ENCODE results near the gene COL18A1. TPM values are rescaled to one million over a fixed set of nuclear protein-coding genes. Genes with fewer than 3 reads are reported as not detected.

COL18A1 gene
- polyA plus RNA-seq, 1 donor (not counting 4 experiments of a cell fraction or from before 2014, with no cell fraction given), result 13.0 TPM

DNA sequence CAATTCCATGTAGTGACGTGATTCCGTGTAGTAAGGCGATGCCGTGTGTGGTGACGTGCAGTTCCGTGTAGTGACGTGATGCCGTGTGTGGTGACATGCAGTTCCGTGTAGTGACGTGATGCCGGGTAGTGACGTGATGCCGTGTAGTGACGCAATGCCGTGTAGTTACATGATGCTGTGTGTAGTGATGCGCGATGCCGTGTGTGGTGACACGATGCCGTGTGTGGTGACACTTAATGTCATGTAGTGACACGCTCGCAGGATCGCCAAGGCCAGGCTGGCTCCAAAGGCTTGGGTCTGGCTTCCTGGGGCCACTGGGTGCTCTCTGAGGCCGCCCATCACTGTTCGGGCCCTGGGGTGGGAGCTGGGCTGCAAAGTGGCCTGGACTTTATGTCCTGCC, 14.2 kb downstream of the COL18A1 start:
- no peak for FAIRE-seq

DNA sequence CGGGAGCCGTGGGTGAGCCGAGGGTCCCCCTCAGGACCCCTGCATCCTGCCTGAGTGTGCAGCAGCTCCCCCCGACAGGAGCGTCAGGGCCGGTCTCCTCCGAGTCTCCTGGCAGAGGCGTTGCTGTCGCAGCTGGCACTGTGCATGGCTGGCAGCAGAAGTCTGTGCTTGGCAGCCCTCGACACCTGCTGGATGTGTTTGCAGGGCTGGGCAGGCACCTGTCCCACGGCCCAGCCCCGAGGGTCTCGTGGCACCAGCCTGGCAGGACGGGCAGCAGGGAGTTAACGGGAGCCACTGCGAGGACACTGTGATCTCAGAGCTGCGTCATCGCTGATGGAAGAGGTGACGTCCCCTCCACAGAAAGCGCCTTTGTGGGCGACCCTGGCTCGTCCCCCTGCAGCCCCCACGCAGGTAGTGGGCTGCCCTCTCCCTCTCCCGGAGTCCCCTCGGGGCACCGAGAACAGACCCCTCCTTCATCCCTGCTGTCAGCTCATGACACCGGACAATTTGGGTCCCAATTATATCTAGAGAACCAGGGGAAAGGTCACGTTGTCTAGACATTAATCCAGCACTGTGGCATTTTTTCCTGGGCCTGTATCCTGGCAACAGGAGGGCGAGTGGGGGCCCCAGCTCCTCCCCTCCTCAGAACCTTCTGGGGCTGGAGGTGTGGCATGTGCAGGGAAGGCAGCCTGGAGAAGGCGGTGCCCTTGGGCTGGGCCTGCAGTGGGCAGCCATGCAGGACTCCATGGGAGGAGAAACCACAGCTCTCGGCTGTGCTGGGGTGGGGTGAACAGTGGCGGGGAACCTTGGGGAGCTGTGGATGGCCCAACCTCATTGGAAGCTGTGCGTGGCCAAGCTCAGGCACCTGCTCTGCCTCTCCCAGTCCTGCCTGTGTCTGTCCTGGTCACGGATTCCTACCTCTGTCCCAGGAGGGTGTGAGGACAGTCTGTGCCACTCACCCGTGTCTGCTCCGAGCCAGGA, 15.4 kb downstream of the COL18A1 start:
- no peaks in the 10 kb centered on the region for H3K27me3 ChIP-seq (ENCODE audit: control insufficient read depth, extremely low read depth, insufficient read depth, low read length)
- TF ChIP-seq EZH2 (IDR thresholded peaks at IDR 0.05; ENCODE audit: low read length), result no peak
- TF ChIP-seq, protein P1, sequence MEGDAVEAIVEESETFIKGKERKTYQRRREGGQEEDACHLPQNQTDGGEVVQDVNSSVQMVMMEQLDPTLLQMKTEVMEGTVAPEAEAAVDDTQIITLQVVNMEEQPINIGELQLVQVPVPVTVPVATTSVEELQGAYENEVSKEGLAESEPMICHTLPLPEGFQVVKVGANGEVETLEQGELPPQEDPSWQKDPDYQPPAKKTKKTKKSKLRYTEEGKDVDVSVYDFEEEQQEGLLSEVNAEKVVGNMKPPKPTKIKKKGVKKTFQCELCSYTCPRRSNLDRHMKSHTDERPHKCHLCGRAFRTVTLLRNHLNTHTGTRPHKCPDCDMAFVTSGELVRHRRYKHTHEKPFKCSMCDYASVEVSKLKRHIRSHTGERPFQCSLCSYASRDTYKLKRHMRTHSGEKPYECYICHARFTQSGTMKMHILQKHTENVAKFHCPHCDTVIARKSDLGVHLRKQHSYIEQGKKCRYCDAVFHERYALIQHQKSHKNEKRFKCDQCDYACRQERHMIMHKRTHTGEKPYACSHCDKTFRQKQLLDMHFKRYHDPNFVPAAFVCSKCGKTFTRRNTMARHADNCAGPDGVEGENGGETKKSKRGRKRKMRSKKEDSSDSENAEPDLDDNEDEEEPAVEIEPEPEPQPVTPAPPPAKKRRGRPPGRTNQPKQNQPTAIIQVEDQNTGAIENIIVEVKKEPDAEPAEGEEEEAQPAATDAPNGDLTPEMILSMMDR (optimal IDR thresholded peaks at IDR 0.05 in 1 of 3, IDR thresholded peaks at IDR 0.05 in 1 of 3, conservative IDR thresholded peaks at IDR 0.05 in 1 of 3; ENCODE audit: extremely low read depth in 1 of 3, insufficient read depth in 2 of 3, low read length in 3 of 3), result no peak
- H3K4me2 ChIP-seq (ENCODE audit: control insufficient read depth, extremely low read depth, insufficient read depth, low read depth, low read length), result no peak overlapping the region
- H3K4me1 ChIP-seq (ENCODE audit: control insufficient read depth, extremely low read depth, insufficient read depth, low read length), result peaks cover 7% of the 10 kb centered on the region
- FAIRE-seq (no peak), DNase-seq (ENCODE audit: low read depth, low spot score) (no peak)
- no peak overlapping the region for H3K4me3 ChIP-seq (ENCODE audit: control insufficient read depth in 2 of 3, extremely low read depth in 1 of 3, insufficient read depth in 2 of 3, low read depth in 1 of 3, low read length in 3 of 3)
- peaks cover 4% of the 10 kb centered on the region for H3K9me1 ChIP-seq (ENCODE audit: control insufficient read depth, extremely low read depth, insufficient read depth, low read length)
- H3K27ac ChIP-seq (ENCODE audit: control insufficient read depth, insufficient read depth, low read length), result no peak overlapping the region
- H4K20me1 ChIP-seq (ENCODE audit: control insufficient read depth, extremely low read depth, insufficient read depth, low read length), result peaks cover 16% of the 10 kb centered on the region
- no peak overlapping the region for H3K9ac ChIP-seq (ENCODE audit: control insufficient read depth, extremely low read depth, insufficient read depth, low read length)
- H2AFZ ChIP-seq (ENCODE audit: control insufficient read depth, low read length), result no peak overlapping the region
- H3K9me3 ChIP-seq (ENCODE audit: control insufficient read depth, low read depth, low read length), result no peaks in the 10 kb centered on the region
- dilution Hi-C loops (cut with MboI; ENCODE audit: extremely low pct_ligation_motif_present, low sequenced_read_pairs), result no loop called here
- peaks cover 29% of the 10 kb centered on the region for H3K79me2 ChIP-seq (ENCODE audit: control insufficient read depth, insufficient read depth, low read length)
- no peaks in the 10 kb centered on the region for H3K36me3 ChIP-seq (ENCODE audit: control insufficient read depth in 2 of 2, extremely low read depth in 1 of 2, insufficient read depth in 2 of 2, low read length in 2 of 2)

More for the DNA sequence above, 14.2 kb downstream of the COL18A1 start:
- TF ChIP-seq, protein P1 (optimal IDR thresholded peaks at IDR 0.05 in 1 of 3, IDR thresholded peaks at IDR 0.05 in 1 of 3, conservative IDR thresholded peaks at IDR 0.05 in 1 of 3; ENCODE audit: extremely low read depth in 1 of 3, insufficient read depth in 2 of 3, low read length in 3 of 3), result no peak
- TF ChIP-seq EZH2 (IDR thresholded peaks at IDR 0.05; ENCODE audit: low read length), result no peak
- H3K4me2 ChIP-seq (ENCODE audit: control insufficient read depth, extremely low read depth, insufficient read depth, low read depth, low read length), result no peak overlapping the region
- no peak for DNase-seq (ENCODE audit: low read depth, low spot score)
- H2AFZ ChIP-seq (ENCODE audit: control insufficient read depth, low read length), result no peak overlapping the region
- no peaks in the 10 kb centered on the region for H3K36me3 ChIP-seq (ENCODE audit: control insufficient read depth in 2 of 2, extremely low read depth in 1 of 2, insufficient read depth in 2 of 2, low read length in 2 of 2)
- H3K9me1 ChIP-seq (ENCODE audit: control insufficient read depth, extremely low read depth, insufficient read depth, low read length), result peaks cover 4% of the 10 kb centered on the region
- no peaks in the 10 kb centered on the region for H3K27me3 ChIP-seq (ENCODE audit: control insufficient read depth, extremely low read depth, insufficient read depth, low read length)
- dilution Hi-C loops (cut with MboI; ENCODE audit: extremely low pct_ligation_motif_present, low sequenced_read_pairs), result no loop called here
- H3K4me1 ChIP-seq (ENCODE audit: control insufficient read depth, extremely low read depth, insufficient read depth, low read length), result peaks cover 7% of the 10 kb centered on the region
- no peak overlapping the region for H3K27ac ChIP-seq (ENCODE audit: control insufficient read depth, insufficient read depth, low read length)
- H3K9me3 ChIP-seq (ENCODE audit: control insufficient read depth, low read depth, low read length), result no peaks in the 10 kb centered on the region
- H3K9ac ChIP-seq (ENCODE audit: control insufficient read depth, extremely low read depth, insufficient read depth, low read length), result no peak overlapping the region
- H3K79me2 ChIP-seq (ENCODE audit: control insufficient read depth, insufficient read depth, low read length), result peaks cover 36% of the 10 kb centered on the region
- no peak overlapping the region for H3K4me3 ChIP-seq (ENCODE audit: control insufficient read depth in 2 of 3, extremely low read depth in 1 of 3, insufficient read depth in 2 of 3, low read depth in 1 of 3, low read length in 3 of 3)
- H4K20me1 ChIP-seq (ENCODE audit: control insufficient read depth, extremely low read depth, insufficient read depth, low read length), result peaks cover 16% of the 10 kb centered on the region

Data from keratinocyte (primary cell).